HAP-1 (cell line): ENCODE measurements around the gene SPTSSA.
"Not testable (repeated sequence)": the region's sequence is repeated elsewhere in the genome, so short reads cannot be mapped to it uniquely, and the experiment has no call there.

Experiments
- DNase-seq, 2 experiments: peaks; one replicate each; pipeline ENCODE4 v3.0.0-alpha.2; 2016 to 2020; ENCODE audit warnings: low spot score in 2 of 2
- H3K27me3 ChIP-seq: fragments of 250-450 bp; sonication (Bioruptor Pico); 2 replicates; pipeline ENCODE4 v1.5.1; 2020; ENCODE audit warnings: low read depth, mild to moderate bottlenecking, moderate library complexity
- H3K36me3 ChIP-seq: fragments of 250-450 bp; sonication (Bioruptor Pico); replicated peaks from 2 replicates; pipeline ENCODE4 v1.5.1; 2020; ENCODE audit warnings: mild to moderate bottlenecking
- H3K4me1 ChIP-seq: fragments of 250-450 bp; sonication (Bioruptor Pico); 2 replicates; pipeline ENCODE4 v1.5.1; 2020; ENCODE audit warnings: mild to moderate bottlenecking
- H3K4me3 ChIP-seq: fragments of 250-450 bp; sonication (Bioruptor Pico); 2 replicates; pipeline ENCODE4 v1.5.1; 2020; ENCODE audit warnings: mild to moderate bottlenecking, moderate library complexity
- H3K9me3 ChIP-seq: fragments of 250-450 bp; sonication (Bioruptor Pico); 2 replicates; pipeline ENCODE4 v1.5.1; 2020; ENCODE audit warnings: mild to moderate bottlenecking, moderate library complexity
- in situ Hi-C: fragments of 300-500 bp; cut with MboI; formaldehyde crosslinking; loops from 3 replicates; pipeline ENCODE4 v1.14.3; 2020; ENCODE audit warnings: low sequenced_read_pairs, inconsistent platforms, mixed read lengths

SPTSSA gene

GRCh38 chr14:34428102-34428466 lies 34.0 kb downstream of the SPTSSA start:
- H3K4me3 ChIP-seq, H3K4me1 ChIP-seq, H3K36me3 ChIP-seq, H3K9me3 ChIP-seq, H3K27me3 ChIP-seq, in situ Hi-C loops, DNase-seq: not testable (repeated sequence)

- Histone ChIP-seq H3K36me3 (no peaks in the 10 kb centered on the region), H3K9me3 (no peaks in the 10 kb centered on the region), H3K4me1 (no peaks in the 10 kb centered on the region), H3K4me3 (no peak overlapping the region), H3K27me3 (no peaks in the 10 kb centered on the region)
- DNase-seq, result no peak
- in situ Hi-C loops, result no loop called here
These were observed 35.4 kb downstream of the SPTSSA start for GRCh38 chr14:34426313-34427295.

- DNase-seq, result no peak
- in situ Hi-C loops, result no loop called here
- no peaks in the 10 kb centered on the region for H3K4me1 ChIP-seq
These were observed 36.8 kb downstream of the SPTSSA start for GRCh38 chr14:34425095-34425851.

GRCh38 chr14:34424488-34424887 lies 37.6 kb downstream of the SPTSSA start:
- in situ Hi-C loops, result no loop called here
- Histone ChIP-seq H3K4me3 (no peak overlapping the region), H3K27me3 (no peaks in the 10 kb centered on the region), H3K4me1 (no peaks in the 10 kb centered on the region), H3K9me3 (no peaks in the 10 kb centered on the region), H3K36me3 (no peaks in the 10 kb centered on the region)
- DNase-seq, result no peak

More at GRCh38 chr14:34425095-34425851, 36.8 kb downstream of the SPTSSA start:
- Histone ChIP-seq H3K27me3 (no peaks in the 10 kb centered on the region), H3K36me3 (no peaks in the 10 kb centered on the region), H3K4me3 (no peak overlapping the region), H3K9me3 (no peaks in the 10 kb centered on the region)

- Histone ChIP-seq H3K4me1 (no peaks in the 10 kb centered on the region), H3K27me3 (no peaks in the 10 kb centered on the region), H3K36me3 (no peaks in the 10 kb centered on the region), H3K4me3 (no peak overlapping the region), H3K9me3 (no peaks in the 10 kb centered on the region)
- DNase-seq, result no peak
- in situ Hi-C loops, result no loop called here
These were observed 38.6 kb downstream of the SPTSSA start for GRCh38 chr14:34423445-34423844.

GRCh38 chr14:34420547-34421150 lies 41.4 kb downstream of the SPTSSA start:
- in situ Hi-C loops, result no loop called here
- no peaks in the 10 kb centered on the region for H3K9me3 ChIP-seq
- no peak for DNase-seq

GRCh38 chr14:34409721-34410120 lies 52.3 kb downstream of the SPTSSA start:
- H3K9me3 ChIP-seq, result no peaks in the 10 kb centered on the region
- no peaks in the 10 kb centered on the region for H3K36me3 ChIP-seq
- DNase-seq, result no peak
- no peak overlapping the region for H3K4me3 ChIP-seq
- no peaks in the 10 kb centered on the region for H3K4me1 ChIP-seq
- in situ Hi-C loops, result no loop called here
- H3K27me3 ChIP-seq, result no peaks in the 10 kb centered on the region

More at GRCh38 chr14:34420547-34421150, 41.4 kb downstream of the SPTSSA start:
- Histone ChIP-seq H3K36me3 (no peaks in the 10 kb centered on the region), H3K4me3 (no peak overlapping the region), H3K27me3 (peaks cover 3% of the 10 kb centered on the region; the same call in 1 of the 2 replicates), H3K4me1 (no peaks in the 10 kb centered on the region)

GRCh38 chr14:34407951-34408350 lies 54.1 kb downstream of the SPTSSA start:
- in situ Hi-C loops, result no loop called here

GRCh38 chr14:34404416-34404815 lies 57.6 kb downstream of the SPTSSA start:
- no peaks in the 10 kb centered on the region for H3K9me3 ChIP-seq
- H3K4me1 ChIP-seq, result no peaks in the 10 kb centered on the region
- H3K4me3 ChIP-seq, result no peak overlapping the region
- H3K27me3 ChIP-seq, result no peaks in the 10 kb centered on the region
- DNase-seq, result no peak
- in situ Hi-C loops, result no loop called here
- no peaks in the 10 kb centered on the region for H3K36me3 ChIP-seq

More at GRCh38 chr14:34407951-34408350, 54.1 kb downstream of the SPTSSA start:
- Histone ChIP-seq H3K9me3 (no peaks in the 10 kb centered on the region), H3K27me3 (no peaks in the 10 kb centered on the region), H3K36me3 (no peaks in the 10 kb centered on the region), H3K4me1 (no peaks in the 10 kb centered on the region), H3K4me3 (no peak overlapping the region)
- DNase-seq, result no peak

- in situ Hi-C loops, result no loop called here
- Histone ChIP-seq H3K4me1 (no peaks in the 10 kb centered on the region), H3K4me3 (no peak overlapping the region), H3K36me3 (no peaks in the 10 kb centered on the region), H3K9me3 (no peaks in the 10 kb centered on the region), H3K27me3 (no peaks in the 10 kb centered on the region)
- DNase-seq, result no peak
These were observed 58.4 kb downstream of the SPTSSA start for GRCh38 chr14:34403646-34404045.

- DNase-seq, result no peak
- H3K4me1 ChIP-seq, result no peaks in the 10 kb centered on the region
- no peak overlapping the region for H3K4me3 ChIP-seq
These were observed 64.0 kb downstream of the SPTSSA start for GRCh38 chr14:34398024-34398423.

GRCh38 chr14:34387974-34388516 lies 74.0 kb downstream of the SPTSSA start:
- no peak for DNase-seq
- H3K4me3 ChIP-seq, result no peak overlapping the region
- in situ Hi-C loops, result no loop called here
- H3K4me1 ChIP-seq, result peaks cover 11% of the 10 kb centered on the region
- no peaks in the 10 kb centered on the region for H3K27me3 ChIP-seq
- no peaks in the 10 kb centered on the region for H3K9me3 ChIP-seq
- no peaks in the 10 kb centered on the region for H3K36me3 ChIP-seq

More at GRCh38 chr14:34398024-34398423, 64.0 kb downstream of the SPTSSA start:
- Histone ChIP-seq H3K9me3 (no peaks in the 10 kb centered on the region), H3K36me3 (no peaks in the 10 kb centered on the region), H3K27me3 (peaks cover 2% of the 10 kb centered on the region; the same call in 1 of the 2 replicates)
- in situ Hi-C loops, result no loop called here

- Histone ChIP-seq H3K4me1 (peaks cover 11% of the 10 kb centered on the region), H3K4me3 (no peak overlapping the region), H3K36me3 (no peaks in the 10 kb centered on the region), H3K9me3 (no peaks in the 10 kb centered on the region), H3K27me3 (no peaks in the 10 kb centered on the region)
- in situ Hi-C loops, result no loop called here
- DNase-seq, result no peak
These were observed 75.1 kb downstream of the SPTSSA start for GRCh38 chr14:34386865-34387485.
